HCT116 (cell line): ENCODE data around the gene SORL1. TPM values are rescaled to one million over a fixed set of nuclear protein-coding genes. Genes with fewer than 3 reads are reported as not detected.

ENCODE experiments used
- ATAC-seq: fragments of 200-7000 bp; cut with Tn5 transposase; 2 replicates; pipeline ENCODE4 v1.9.1; 2020; ENCODE audit warnings: mild to moderate bottlenecking, moderate library complexity
- BruUV-seq: library from RNA; stranded (reverse); fragments of 400-500 nt; replicated peaks from 2 replicates; lab custom pipeline; 2021; lab: Mats Ljungman, UMichigan
- CTCF ChIA-PET: fragments of 300-600 bp; sonication (Branson Sonifier 250); formaldehyde crosslinking; loops from one replicate; lab custom pipeline; 2021; ENCODE audit warnings: antibody characterized with exemption; lab: Charles Lee
- POLR2A ChIA-PET: fragments of 300-600, 350-600 bp; sonication (Branson Sonifier 250); formaldehyde crosslinking; loops from one replicate; lab custom pipeline; 2021; ENCODE audit warnings: antibody characterized with exemption; lab: Charles Lee
- RAD21 ChIA-PET, 2 experiments: fragments of 300-600 bp; sonication (Branson Sonifier 250); formaldehyde crosslinking; loops; one replicate each; lab custom pipeline; 2023; ENCODE audit warnings: low total read pairs in 2 of 2; ENCODE audit not compliant: uncharacterized antibody in 2 of 2, unreplicated experiment in 2 of 2, low non-redundant PET in 1 of 2; lab: Charles Lee
- DNase-seq: peaks from one replicate; pipeline ENCODE4 v3.0.0-alpha.2; 2010; ENCODE audit warnings: low read depth, low spot score
- H2AFZ ChIP-seq: fragments of 200-600 bp; shearing (Covaris generic), sonication (generic); 2 replicates; pipeline ENCODE4 v1.6.1; 2017; ENCODE audit warnings: low read depth, mixed run types, mixed read lengths, antibody characterized with exemption, low read length; ENCODE audit not compliant: poor library complexity, severe bottlenecking
- H3K27ac ChIP-seq: 2 replicates; pipeline ENCODE4 v1.5.1; 2012; ENCODE audit warnings: low read depth, low read length
- H3K27me3 ChIP-seq: fragments of 200-600 bp; sonication (generic); 2 replicates; pipeline ENCODE4 v1.6.1; 2016; ENCODE audit warnings: mixed run types, low read length, mixed read lengths; ENCODE audit not compliant: insufficient read depth
- H3K36me3 ChIP-seq, 2 experiments: fragments of 200-500 bp in 1 of 2; fragments of 200-600 bp in 1 of 2; sonication (Bioruptor generic) in 1 of 2; sonication (generic) in 1 of 2; 2 replicates each; pipeline versions ENCODE4 v1.5.1 to v1.6.1; 2014 to 2016; ENCODE audit warnings: low read length in 2 of 2, inconsistent platforms in 1 of 2, mixed read lengths in 1 of 2, mixed run types in 1 of 2; ENCODE audit not compliant: insufficient read depth in 2 of 2, control insufficient read depth in 1 of 2
- H3K4me1 ChIP-seq, 2 experiments: fragments of 200-600 bp in 1 of 2; sonication (generic) in 1 of 2; 2 replicates each; pipeline versions ENCODE4 v1.5.1 to v1.6.1; 2012 to 2017; ENCODE audit warnings: low read length in 2 of 2, inconsistent platforms in 1 of 2, mild to moderate bottlenecking in 1 of 2, mixed read lengths in 1 of 2, mixed run types in 1 of 2, moderate library complexity in 1 of 2; ENCODE audit not compliant: insufficient read depth in 2 of 2, control insufficient read depth in 1 of 2
- H3K4me2 ChIP-seq: fragments of 200-600 bp; sonication (generic); 2 replicates; pipeline ENCODE4 v1.6.1; 2017; ENCODE audit warnings: mixed run types, low read length, mixed read lengths
- H3K4me3 ChIP-seq, 2 experiments: fragments of 200-600 bp in 1 of 2; sonication (generic) in 1 of 2; replicated peaks in 1 of 2; 2 replicates each; pipeline ENCODE4 v1.5.1; 2011 to 2016; ENCODE audit warnings: low read length in 2 of 2, control low read depth in 1 of 2, low read depth in 1 of 2, mild to moderate bottlenecking in 1 of 2, mixed read lengths in 1 of 2, mixed run types in 1 of 2
- H3K79me2 ChIP-seq: fragments of 200-600 bp; sonication (generic); 2 replicates; pipeline ENCODE4 v1.6.1; 2017; ENCODE audit warnings: mild to moderate bottlenecking, mixed run types, low read length, moderate library complexity, mixed read lengths; ENCODE audit not compliant: insufficient read depth
- H3K9ac ChIP-seq: fragments of 200-600 bp; sonication (generic); 2 replicates; pipeline ENCODE4 v1.6.1; 2016; ENCODE audit warnings: low read length, mixed read lengths
- H3K9me2 ChIP-seq: fragments of 200-600 bp; sonication (generic), shearing (Covaris generic); 2 replicates; pipeline ENCODE4 v1.6.1; 2017; ENCODE audit warnings: mixed run types, mild to moderate bottlenecking, moderate library complexity; ENCODE audit not compliant: insufficient read depth
- H3K9me3 ChIP-seq, 2 experiments: fragments of 200-500 bp in 1 of 2; fragments of 200-600 bp in 1 of 2; sonication (Bioruptor generic) in 1 of 2; sonication (generic) in 1 of 2; 2 replicates each; pipeline ENCODE4 v1.6.1; 2014 to 2017; ENCODE audit warnings: low read length in 2 of 2, mixed read lengths in 2 of 2, inconsistent platforms in 1 of 2, low read depth in 1 of 2, mild to moderate bottlenecking in 1 of 2, mixed run types in 1 of 2, moderate library complexity in 1 of 2; ENCODE audit not compliant: control insufficient read depth in 1 of 2, insufficient read depth in 1 of 2
- H4K20me1 ChIP-seq: fragments of 200-600 bp; sonication (generic), shearing (Covaris generic); 2 replicates; pipeline ENCODE4 v1.6.1; 2017; ENCODE audit warnings: mixed run types, mild to moderate bottlenecking, moderate library complexity; ENCODE audit not compliant: insufficient read depth
- ATF3 ChIP-seq: IDR thresholded peaks from 2 replicates; pipeline ENCODE4 v1.6.1; 2012
- CBX3 ChIP-seq: IDR thresholded peaks from 2 replicates; pipeline ENCODE4 v1.6.1; 2012; ENCODE audit warnings: low read depth
- CEBPB ChIP-seq: IDR thresholded peaks from 2 replicates; pipeline ENCODE4 v1.6.1; 2012; ENCODE audit warnings: low read depth
- CTCF ChIP-seq, 3 experiments: fragments of 200-600 bp in 1 of 3; sonication (generic) in 1 of 3; IDR thresholded peaks in 2 of 3; conservative IDR thresholded peaks in 1 of 3; 2 replicates each; pipeline ENCODE4 v1.5.1; 2012 to 2017; ENCODE audit warnings: low read depth in 2 of 3, low read length in 2 of 3, antibody characterized with exemption in 1 of 3, borderline replicate concordance in 1 of 3, control low read depth in 1 of 3, mild to moderate bottlenecking in 1 of 3, mixed read lengths in 1 of 3, mixed run types in 1 of 3, moderate library complexity in 1 of 3; ENCODE audit not compliant: insufficient read depth in 1 of 3
- ELF1 ChIP-seq: IDR thresholded peaks from 2 replicates; pipeline ENCODE4 v1.6.1; 2012; ENCODE audit warnings: low read depth, borderline replicate concordance
- EZH2 ChIP-seq: fragments of 200-600 bp; sonication (generic); IDR thresholded peaks from 2 replicates; pipeline ENCODE4 v1.6.1; 2017; ENCODE audit warnings: antibody characterized with exemption, mixed run types
- JUND ChIP-seq: IDR thresholded peaks from 2 replicates; pipeline ENCODE4 v1.6.1; 2012
- MAX ChIP-seq: IDR thresholded peaks from 2 replicates; pipeline ENCODE4 v1.6.1; 2012
- POLR2A ChIP-seq: IDR thresholded peaks from 2 replicates; pipeline ENCODE4 v1.7.0; 2011; ENCODE audit warnings: borderline replicate concordance; ENCODE audit not compliant: insufficient read depth, insufficient read length; ENCODE audit errors: extremely low read depth
- REST ChIP-seq: IDR thresholded peaks from 2 replicates; pipeline ENCODE4 v1.6.1; 2012; ENCODE audit warnings: low read depth
- SRF ChIP-seq: IDR thresholded peaks from 2 replicates; pipeline ENCODE4 v1.6.1; 2012; ENCODE audit warnings: low read depth
- TCF7L2 ChIP-seq: IDR thresholded peaks from 2 replicates; pipeline ENCODE4 v1.7.0; 2011; ENCODE audit warnings: borderline replicate concordance, inconsistent platforms; ENCODE audit not compliant: insufficient read depth, insufficient read length; ENCODE audit errors: extremely low read depth
- ZBTB33 ChIP-seq: IDR thresholded peaks from 2 replicates; pipeline ENCODE4 v1.6.1; 2011; ENCODE audit warnings: mild to moderate bottlenecking, low read length, moderate library complexity; ENCODE audit not compliant: insufficient replicate concordance; ENCODE audit errors: extremely low read depth
- ZNF274 ChIP-seq: fragments of 200-500 bp; sonication (Bioruptor generic); IDR thresholded peaks from 2 replicates; pipeline ENCODE4 v1.6.1; 2014; ENCODE audit warnings: mild to moderate bottlenecking, low read depth, low read length, inconsistent platforms
- intact Hi-C: fragments of 100-400 bp; cut with micrococcal nuclease; formaldehyde crosslinking; loops from 2 replicates; pipeline ENCODE4 v1.10.0; 2022
- total RNA-seq: library from RNA; stranded (reverse); gene quantifications from one replicate; pipeline ENCODE4 v1.2.1, GENCODE V29; 2021; ENCODE audit not compliant: unreplicated experiment

The SORL1 gene
- total RNA-seq, 1 experiment from 2014 or later, result 17.4 TPM

- ATAC-seq (no peak), DNase-seq (no peak)
- H4K20me1 ChIP-seq, result no peaks in the 10 kb centered on the region
- no peaks in the 10 kb centered on the region for H3K27me3 ChIP-seq
- ChIA-PET RAD21 (no interaction called here), CTCF (interaction anchor here (1.1 kb wide), 1 partner anchor 10 kb away, joined by 3 read pairs; no protein-coding TSS in a partner anchor), POLR2A (no interaction called here)
- H3K9me2 ChIP-seq, result no peaks in the 10 kb centered on the region
- H2AFZ ChIP-seq, result no peak overlapping the region
- no peaks in the 10 kb centered on the region for H3K9me3 ChIP-seq
- H3K4me2 ChIP-seq, result no peak overlapping the region
- H3K4me3 ChIP-seq, result no peak overlapping the region
- no peak for TF ChIP-seq CTCF (IDR thresholded peaks at IDR 0.05 in 2 of 3, conservative IDR thresholded peaks at IDR 0.05 in 1 of 3; ENCODE audit: borderline replicate concordance in 1 of 3, insufficient read depth in 1 of 3, low read depth in 2 of 3, low read length in 2 of 3)
- no peak for TF ChIP-seq ELF1
- no peak for TF ChIP-seq POLR2A
- no peak for TF ChIP-seq ZNF274
- no peak for TF ChIP-seq ZBTB33
- TF ChIP-seq CBX3, result no peak
- TF ChIP-seq CEBPB, result no peak
- no peak for TF ChIP-seq JUND
- no peak for TF ChIP-seq EZH2
- no peak for TF ChIP-seq MAX
- no peak for TF ChIP-seq ATF3
- no peak for TF ChIP-seq SRF
- no peak for TF ChIP-seq REST
- no peak for TF ChIP-seq TCF7L2
- intact Hi-C loops, result no loop called here
- peaks cover 42 to 50% of the 10 kb centered on the region in 2 experiments for H3K4me1 ChIP-seq
- H3K79me2 ChIP-seq, result no peaks in the 10 kb centered on the region; the same call in 1 of the 2 replicates
- BruUV-seq, result no TSS peak
- H3K9ac ChIP-seq, result no peak overlapping the region
- no peak overlapping the region for H3K27ac ChIP-seq
- no peaks in the 10 kb centered on the region for H3K36me3 ChIP-seq
Observed at GRCh38 chr11:121460941-121461514, 8.9 kb downstream of the SORL1 start.
